ENCODE results near the gene PRR7.

PRR7 gene

DNA sequence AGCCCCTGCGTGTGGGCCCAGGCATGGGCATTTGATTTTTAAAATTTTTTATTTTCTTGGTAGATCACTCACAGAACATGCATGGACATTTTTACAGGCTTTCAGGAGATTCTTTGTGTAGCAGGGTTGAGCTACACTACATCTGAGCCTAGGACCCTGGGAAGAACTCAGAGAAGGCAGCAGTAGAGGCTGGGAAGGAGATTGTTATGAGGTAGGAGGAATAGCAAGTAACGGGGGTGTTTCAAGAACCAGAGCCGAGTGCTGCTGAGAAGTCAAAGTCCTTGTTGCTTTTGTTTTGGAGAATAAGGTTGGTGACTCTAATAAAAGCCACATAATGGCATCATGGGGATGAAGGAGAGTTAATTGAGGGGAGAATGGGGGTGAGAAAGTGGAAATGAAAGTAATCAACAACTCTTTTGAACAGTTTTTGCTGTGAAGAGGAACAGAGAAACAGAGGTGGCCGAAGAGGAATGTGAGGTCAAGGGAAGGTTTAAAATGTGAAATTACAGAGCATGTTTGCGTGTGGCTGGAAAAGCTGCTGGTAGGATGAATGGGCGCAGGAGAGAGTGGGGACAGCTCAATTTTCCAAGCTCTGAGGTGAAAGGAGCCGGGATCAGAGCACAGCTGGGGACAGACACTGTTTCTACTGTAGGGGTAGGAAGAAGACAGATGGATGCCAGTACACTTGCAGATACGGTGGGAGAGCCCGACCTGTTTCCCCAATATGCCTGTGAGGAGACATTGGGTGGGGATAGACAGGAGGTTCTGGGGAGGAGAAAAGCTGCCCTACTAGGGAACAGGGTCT, 55.5 kb downstream of the PRR7 start:
- no peak for DNase-seq

DNA sequence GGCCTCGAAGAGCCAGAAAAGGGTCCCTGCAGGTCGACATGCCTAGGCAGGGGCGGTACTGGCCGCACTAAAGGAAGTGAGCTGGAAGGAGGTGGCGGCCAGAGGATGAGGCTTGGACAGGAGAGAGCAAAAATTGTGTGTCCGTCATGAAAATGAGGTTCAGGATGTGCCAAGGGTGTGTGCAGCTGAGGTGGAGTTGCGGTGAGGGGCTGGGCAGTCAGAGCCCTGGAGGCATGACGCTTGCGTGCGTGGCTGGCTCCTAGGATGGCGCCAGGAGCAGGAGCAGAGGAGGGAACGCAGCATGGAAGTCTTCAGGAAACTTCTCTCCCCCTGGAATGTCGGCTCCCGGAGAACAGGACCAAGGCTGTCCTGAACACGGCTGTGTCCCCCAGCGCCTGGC, 56.3 kb downstream of the PRR7 start:
- DNase-seq, result no peak

DNA sequence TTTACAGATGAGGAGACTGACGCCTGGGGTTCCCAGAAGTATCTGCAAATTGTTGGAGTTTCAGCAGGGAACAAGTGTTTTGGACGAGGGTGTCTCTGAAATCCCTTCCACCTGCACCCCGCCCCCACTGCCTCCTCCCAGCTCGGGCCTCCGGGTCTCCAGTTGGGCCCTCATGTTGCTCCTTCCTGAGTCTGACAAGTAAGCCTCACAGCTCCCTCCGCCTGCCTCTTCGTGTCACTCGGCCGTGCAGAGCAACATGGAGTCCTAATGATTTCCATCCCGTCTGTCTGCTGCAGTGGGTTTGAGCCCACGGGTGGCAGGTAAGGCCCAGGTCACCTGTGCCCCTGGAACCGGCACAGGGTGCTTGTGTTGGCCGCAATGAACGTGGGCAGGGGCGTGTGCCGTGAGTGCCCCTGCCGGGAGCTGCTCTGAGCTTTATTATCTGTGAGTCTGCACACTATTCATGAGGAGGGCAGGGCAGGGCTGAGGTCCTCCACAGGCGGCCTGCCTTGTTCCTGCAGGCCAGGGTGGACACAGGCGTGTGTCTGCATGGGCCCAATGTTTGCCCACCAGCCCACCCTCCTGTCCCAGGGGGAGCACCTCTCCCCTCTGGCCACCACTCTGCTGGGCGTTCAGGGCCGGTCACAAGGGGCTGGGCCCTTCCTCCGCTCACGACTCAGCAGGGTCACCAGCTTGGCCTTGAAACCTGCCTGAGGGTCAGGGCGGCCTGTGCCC, 56.9 kb downstream of the PRR7 start:
- no peak for DNase-seq

DNA sequence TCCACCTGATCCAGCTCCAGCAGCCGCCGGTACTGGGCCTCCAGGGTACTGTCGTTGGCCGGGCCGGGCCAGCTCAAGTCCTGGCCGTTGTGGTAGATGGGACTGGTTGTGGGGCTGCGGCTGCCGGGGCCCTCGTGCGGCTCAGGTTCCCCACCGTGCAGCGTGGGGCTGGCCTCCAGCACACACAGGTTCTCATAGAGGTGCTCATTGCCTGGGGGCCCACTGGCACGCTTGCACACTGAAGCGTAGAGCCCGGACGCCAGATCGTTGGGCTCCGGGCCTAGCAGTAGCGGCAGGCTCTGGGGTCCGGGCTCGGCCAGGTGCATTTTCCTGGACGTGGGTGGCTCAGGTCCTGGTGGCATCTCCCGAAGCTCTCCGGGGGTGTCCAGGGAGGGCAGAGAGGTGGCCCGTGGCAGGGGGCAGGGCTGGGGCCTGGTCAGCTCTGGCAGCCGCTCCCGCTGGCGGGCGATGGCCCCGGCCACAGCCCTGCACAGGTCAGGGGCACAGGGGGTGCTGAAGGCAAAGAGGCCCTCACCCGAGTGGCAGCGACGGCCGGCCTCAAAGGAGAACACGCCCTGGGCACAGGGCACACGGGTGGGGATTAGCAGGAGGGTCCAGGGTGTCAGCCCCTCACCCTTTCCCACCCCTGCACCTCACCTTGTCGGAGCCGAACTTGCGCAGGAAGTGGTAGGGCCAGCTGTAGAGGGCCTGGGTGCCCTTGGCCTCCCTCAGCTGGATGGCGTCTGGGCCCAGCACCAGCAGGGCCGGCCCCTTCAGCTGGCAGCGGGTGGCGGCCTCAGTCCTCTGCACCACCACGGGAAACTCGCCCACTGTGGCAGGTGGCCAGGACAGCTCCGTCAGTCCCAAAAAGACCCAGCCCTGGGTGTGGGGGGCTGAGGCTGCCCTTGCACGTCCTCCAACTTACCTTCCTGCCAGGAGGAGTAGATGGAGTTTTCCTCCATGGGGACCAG, 57.8 kb downstream of the PRR7 start:
- no peak for DNase-seq

DNA sequence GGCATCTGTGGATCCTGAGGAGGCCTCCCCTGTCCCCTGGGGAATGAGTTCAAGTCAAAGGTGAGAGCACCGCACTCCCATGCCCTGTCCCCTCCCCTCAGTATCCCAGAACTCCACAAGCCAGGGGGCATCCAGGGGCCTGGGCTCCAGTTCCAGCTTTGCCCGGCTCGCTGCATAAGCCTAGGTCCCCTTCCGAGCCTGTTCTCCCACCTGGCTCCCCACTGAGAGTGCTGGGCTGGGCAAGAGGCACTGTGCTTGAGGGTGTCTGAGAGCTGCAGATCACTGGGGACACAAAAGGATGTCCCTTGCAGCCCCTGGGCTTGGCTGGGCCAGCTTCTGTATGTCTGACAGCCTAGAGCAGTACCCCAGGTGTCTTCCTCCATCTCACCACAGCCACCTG, 58.5 kb downstream of the PRR7 start:
- no peak for DNase-seq

Data from NCI-H1436 treated with DMSO at 0.1 percent for 48 hours (cell line).